HepG2 (cell line): ENCODE data around the gene ZGRF1. TPM values are rescaled to one million over a fixed set of nuclear protein-coding genes. Genes with fewer than 3 reads are reported as not detected.

ENCODE experiments used
- HCFC1 ChIP-seq: fragments of 150-350 bp; IDR thresholded peaks from 2 replicates; pipeline ENCODE4 v1.6.1; 2014; ENCODE audit warnings: low read depth, low read length
- MTA3 ChIP-seq: sonication (generic); formaldehyde crosslinking; IDR thresholded peaks from 2 replicates; pipeline ENCODE4 v1.4.0; 2020; ENCODE audit warnings: missing genetic modification reagents
- NCOA1 ChIP-seq: sonication (generic); formaldehyde crosslinking; IDR thresholded peaks from 2 replicates; pipeline ENCODE4 v1.9.0; 2021; ENCODE audit warnings: missing genetic modification reagents
- polyA plus RNA-seq, 8 experiments: library from polyadenylated mRNA; depleted of rRNA in 3 of 8; stranded (reverse) in 7 of 8; unstranded in 1 of 8; fragments of >200 nt; fragmentation: Illumina TruSeq in 4 of 8; extraction: Trizol in 4 of 8; gene quantifications; 2 replicates each; pipeline versions ENCODE4 v1.2.1 to v1.2.3, GENCODE V29; 2011 to 2016; ENCODE audit warnings: low read depth in 4 of 8, missing spikeins in 1 of 8, mixed read lengths in 1 of 8; ENCODE audit not compliant: insufficient read depth in 1 of 8
- total RNA-seq, 5 experiments: library from RNA; depleted of rRNA; stranded (reverse); fragments of >200 nt; fragmentation: Illumina TruSeq; extraction: Trizol; gene quantifications; 2 replicates each; pipeline ENCODE4 v1.2.3, GENCODE V29; 2016; ENCODE audit warnings: low read depth in 1 of 5
- TF ChIP-seq, protein P1 (sequence below): IDR thresholded peaks from 2 replicates; pipeline ENCODE4 v1.6.1; 2012; ENCODE audit warnings: low read length, improper control_type of control experiment
- TF ChIP-seq, protein P2 (sequence below): sonication (generic); formaldehyde crosslinking; IDR thresholded peaks from 2 replicates; pipeline ENCODE4 v1.5.1; 2020; ENCODE audit warnings: mild to moderate bottlenecking, missing genetic modification reagents, borderline replicate concordance
- TF ChIP-seq, protein P3 (sequence below): sonication (generic); formaldehyde crosslinking; IDR thresholded peaks from 2 replicates; pipeline ENCODE4 v1.4.0; 2020; ENCODE audit warnings: mild to moderate bottlenecking, missing genetic modification reagents

The ZGRF1 gene
- total and polyA plus RNA-seq, 2 of the 13 experiments (the other 11 are each of a cell fraction or from before 2014, with no cell fraction given), result 8.6 to 15.9 TPM

DNA sequence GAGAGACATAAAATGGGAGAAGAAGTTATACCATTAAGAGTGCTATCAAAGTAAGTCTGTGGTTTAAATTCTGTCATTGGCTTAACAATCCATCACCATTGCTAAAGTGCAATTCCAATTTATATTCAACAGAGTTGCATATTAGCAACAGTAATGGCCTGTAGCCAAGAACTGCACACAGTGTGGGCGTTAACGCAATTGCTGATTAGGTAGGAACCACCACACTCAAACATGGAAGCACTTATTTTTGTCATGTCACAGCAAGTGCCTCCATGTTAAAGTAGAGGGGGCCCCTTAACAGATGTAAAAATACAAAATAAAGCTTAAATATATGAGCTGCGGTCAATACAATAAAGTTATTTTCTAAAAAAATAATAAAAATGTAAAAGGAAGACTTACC, 11.1 kb upstream of the ZGRF1 start (continued):
- TF ChIP-seq, protein P1, sequence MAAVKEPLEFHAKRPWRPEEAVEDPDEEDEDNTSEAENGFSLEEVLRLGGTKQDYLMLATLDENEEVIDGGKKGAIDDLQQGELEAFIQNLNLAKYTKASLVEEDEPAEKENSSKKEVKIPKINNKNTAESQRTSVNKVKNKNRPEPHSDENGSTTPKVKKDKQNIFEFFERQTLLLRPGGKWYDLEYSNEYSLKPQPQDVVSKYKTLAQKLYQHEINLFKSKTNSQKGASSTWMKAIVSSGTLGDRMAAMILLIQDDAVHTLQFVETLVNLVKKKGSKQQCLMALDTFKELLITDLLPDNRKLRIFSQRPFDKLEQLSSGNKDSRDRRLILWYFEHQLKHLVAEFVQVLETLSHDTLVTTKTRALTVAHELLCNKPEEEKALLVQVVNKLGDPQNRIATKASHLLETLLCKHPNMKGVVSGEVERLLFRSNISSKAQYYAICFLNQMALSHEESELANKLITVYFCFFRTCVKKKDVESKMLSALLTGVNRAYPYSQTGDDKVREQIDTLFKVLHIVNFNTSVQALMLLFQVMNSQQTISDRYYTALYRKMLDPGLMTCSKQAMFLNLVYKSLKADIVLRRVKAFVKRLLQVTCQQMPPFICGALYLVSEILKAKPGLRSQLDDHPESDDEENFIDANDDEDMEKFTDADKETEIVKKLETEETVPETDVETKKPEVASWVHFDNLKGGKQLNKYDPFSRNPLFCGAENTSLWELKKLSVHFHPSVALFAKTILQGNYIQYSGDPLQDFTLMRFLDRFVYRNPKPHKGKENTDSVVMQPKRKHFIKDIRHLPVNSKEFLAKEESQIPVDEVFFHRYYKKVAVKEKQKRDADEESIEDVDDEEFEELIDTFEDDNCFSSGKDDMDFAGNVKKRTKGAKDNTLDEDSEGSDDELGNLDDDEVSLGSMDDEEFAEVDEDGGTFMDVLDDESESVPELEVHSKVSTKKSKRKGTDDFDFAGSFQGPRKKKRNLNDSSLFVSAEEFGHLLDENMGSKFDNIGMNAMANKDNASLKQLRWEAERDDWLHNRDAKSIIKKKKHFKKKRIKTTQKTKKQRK, result no peak
- no peak for TF ChIP-seq NCOA1 (CRISPR knock-in tag)
- TF ChIP-seq, protein P2, sequence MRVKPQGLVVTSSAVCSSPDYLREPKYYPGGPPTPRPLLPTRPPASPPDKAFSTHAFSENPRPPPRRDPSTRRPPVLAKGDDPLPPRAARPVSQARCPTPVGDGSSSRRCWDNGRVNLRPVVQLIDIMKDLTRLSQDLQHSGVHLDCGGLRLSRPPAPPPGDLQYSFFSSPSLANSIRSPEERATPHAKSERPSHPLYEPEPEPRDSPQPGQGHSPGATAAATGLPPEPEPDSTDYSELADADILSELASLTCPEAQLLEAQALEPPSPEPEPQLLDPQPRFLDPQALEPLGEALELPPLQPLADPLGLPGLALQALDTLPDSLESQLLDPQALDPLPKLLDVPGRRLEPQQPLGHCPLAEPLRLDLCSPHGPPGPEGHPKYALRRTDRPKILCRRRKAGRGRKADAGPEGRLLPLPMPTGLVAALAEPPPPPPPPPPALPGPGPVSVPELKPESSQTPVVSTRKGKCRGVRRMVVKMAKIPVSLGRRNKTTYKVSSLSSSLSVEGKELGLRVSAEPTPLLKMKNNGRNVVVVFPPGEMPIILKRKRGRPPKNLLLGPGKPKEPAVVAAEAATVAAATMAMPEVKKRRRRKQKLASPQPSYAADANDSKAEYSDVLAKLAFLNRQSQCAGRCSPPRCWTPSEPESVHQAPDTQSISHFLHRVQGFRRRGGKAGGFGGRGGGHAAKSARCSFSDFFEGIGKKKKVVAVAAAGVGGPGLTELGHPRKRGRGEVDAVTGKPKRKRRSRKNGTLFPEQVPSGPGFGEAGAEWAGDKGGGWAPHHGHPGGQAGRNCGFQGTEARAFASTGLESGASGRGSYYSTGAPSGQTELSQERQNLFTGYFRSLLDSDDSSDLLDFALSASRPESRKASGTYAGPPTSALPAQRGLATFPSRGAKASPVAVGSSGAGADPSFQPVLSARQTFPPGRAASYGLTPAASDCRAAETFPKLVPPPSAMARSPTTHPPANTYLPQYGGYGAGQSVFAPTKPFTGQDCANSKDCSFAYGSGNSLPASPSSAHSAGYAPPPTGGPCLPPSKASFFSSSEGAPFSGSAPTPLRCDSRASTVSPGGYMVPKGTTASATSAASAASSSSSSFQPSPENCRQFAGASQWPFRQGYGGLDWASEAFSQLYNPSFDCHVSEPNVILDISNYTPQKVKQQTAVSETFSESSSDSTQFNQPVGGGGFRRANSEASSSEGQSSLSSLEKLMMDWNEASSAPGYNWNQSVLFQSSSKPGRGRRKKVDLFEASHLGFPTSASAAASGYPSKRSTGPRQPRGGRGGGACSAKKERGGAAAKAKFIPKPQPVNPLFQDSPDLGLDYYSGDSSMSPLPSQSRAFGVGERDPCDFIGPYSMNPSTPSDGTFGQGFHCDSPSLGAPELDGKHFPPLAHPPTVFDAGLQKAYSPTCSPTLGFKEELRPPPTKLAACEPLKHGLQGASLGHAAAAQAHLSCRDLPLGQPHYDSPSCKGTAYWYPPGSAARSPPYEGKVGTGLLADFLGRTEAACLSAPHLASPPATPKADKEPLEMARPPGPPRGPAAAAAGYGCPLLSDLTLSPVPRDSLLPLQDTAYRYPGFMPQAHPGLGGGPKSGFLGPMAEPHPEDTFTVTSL, result no peak
- no peak for TF ChIP-seq HCFC1
- no peak for TF ChIP-seq MTA3
- TF ChIP-seq, protein P3, sequence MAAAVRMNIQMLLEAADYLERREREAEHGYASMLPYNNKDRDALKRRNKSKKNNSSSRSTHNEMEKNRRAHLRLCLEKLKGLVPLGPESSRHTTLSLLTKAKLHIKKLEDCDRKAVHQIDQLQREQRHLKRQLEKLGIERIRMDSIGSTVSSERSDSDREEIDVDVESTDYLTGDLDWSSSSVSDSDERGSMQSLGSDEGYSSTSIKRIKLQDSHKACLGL (CRISPR knock-in tag), result no peak
